Osteocyte (in vitro differentiated cells): ENCODE data around the gene HOXB13. TPM values are rescaled to one million over a fixed set of nuclear protein-coding genes. Genes with fewer than 3 reads are reported as not detected.

Experiments
- DNase-seq: peaks from one replicate; pipeline ENCODE4 v3.0.0; 2021; ENCODE audit warnings: mixed read lengths; ENCODE audit not compliant: unreplicated experiment; ENCODE audit errors: extremely low spot score
- H3K27ac Mint-ChIP-seq: one replicate; pipeline ENCODE4 v1.8.0; 2021; ENCODE audit warnings: mild to moderate bottlenecking, mixed read lengths; ENCODE audit not compliant: unreplicated experiment
- H3K27me3 Mint-ChIP-seq: one replicate; pipeline ENCODE4 v1.8.0; 2021; ENCODE audit warnings: mixed read lengths; ENCODE audit not compliant: unreplicated experiment
- H3K36me3 Mint-ChIP-seq: one replicate; pipeline ENCODE4 v1.8.0; 2021; ENCODE audit warnings: mixed read lengths; ENCODE audit not compliant: unreplicated experiment
- H3K4me1 Mint-ChIP-seq: one replicate; pipeline ENCODE4 v1.8.0; 2021; ENCODE audit warnings: mixed read lengths; ENCODE audit not compliant: unreplicated experiment
- H3K4me3 Mint-ChIP-seq: one replicate; pipeline ENCODE4 v1.8.0; 2021; ENCODE audit warnings: mild to moderate bottlenecking, moderate library complexity, mixed read lengths; ENCODE audit not compliant: unreplicated experiment
- H3K9me3 Mint-ChIP-seq: one replicate; pipeline ENCODE4 v1.8.0; 2021; ENCODE audit warnings: mixed read lengths; ENCODE audit not compliant: unreplicated experiment
- CTCF ChIP-seq: fragments of 200-600 bp; sonication (generic); IDR thresholded peaks from 2 replicates; pipeline ENCODE4 v1.5.0; 2021; ENCODE audit warnings: antibody characterized with exemption, mild to moderate bottlenecking, moderate library complexity
- total RNA-seq: library from RNA; stranded (reverse); gene quantifications from 2 replicates; pipeline ENCODE4 v1.2.1, GENCODE V29; 2021

HOXB13 gene
- total RNA-seq, 1 donor from 2014 or later, result not detected

GRCh38 chr17:48740537-48740936, 12.0 kb upstream of the HOXB13 start:
- Mint-ChIP-seq H3K9me3 (no peaks in the 10 kb centered on the region), H3K36me3 (no peaks in the 10 kb centered on the region), H3K4me1 (peaks cover 4% of the 10 kb centered on the region), H3K27me3 (peaks cover 90% of the 10 kb centered on the region), H3K27ac (no peak overlapping the region), H3K4me3 (no peak overlapping the region)
- no peak for TF ChIP-seq CTCF
- no peak for DNase-seq

GRCh38 chr17:48738803-48739526, 10.4 kb upstream of the HOXB13 start:
- DNase-seq, result no peak
- no peak overlapping the region for H3K4me3 Mint-ChIP-seq
- peaks cover 94% of the 10 kb centered on the region for H3K27me3 Mint-ChIP-seq
- no peaks in the 10 kb centered on the region for H3K36me3 Mint-ChIP-seq
- TF ChIP-seq CTCF, result no peak
- no peaks in the 10 kb centered on the region for H3K9me3 Mint-ChIP-seq
- no peak overlapping the region for H3K27ac Mint-ChIP-seq
- peaks cover 4% of the 10 kb centered on the region for H3K4me1 Mint-ChIP-seq

- Mint-ChIP-seq H3K9me3 (no peaks in the 10 kb centered on the region), H3K4me3 (no peak overlapping the region), H3K36me3 (peaks cover 2% of the 10 kb centered on the region), H3K27me3 (peaks cover 94% of the 10 kb centered on the region), H3K4me1 (peaks cover 8% of the 10 kb centered on the region), H3K27ac (no peak overlapping the region)
- TF ChIP-seq CTCF, result no peak
- DNase-seq, result no peak
These were observed 9.9 kb upstream of the HOXB13 start for GRCh38 chr17:48738424-48738802.

- no peak for TF ChIP-seq CTCF
- H3K27me3 Mint-ChIP-seq, result peaks cover 93% of the 10 kb centered on the region
- DNase-seq, result no peak
- H3K4me3 Mint-ChIP-seq, result no peak overlapping the region
- no peak overlapping the region for H3K27ac Mint-ChIP-seq
- no peaks in the 10 kb centered on the region for H3K9me3 Mint-ChIP-seq
- H3K4me1 Mint-ChIP-seq, result peaks cover 11% of the 10 kb centered on the region
- peaks cover 3% of the 10 kb centered on the region for H3K36me3 Mint-ChIP-seq
These were observed 8.9 kb upstream of the HOXB13 start for GRCh38 chr17:48737330-48738043.

- Mint-ChIP-seq H3K9me3 (no peaks in the 10 kb centered on the region), H3K4me1 (peaks cover 11% of the 10 kb centered on the region), H3K27me3 (peaks cover 96% of the 10 kb centered on the region), H3K4me3 (no peak overlapping the region), H3K27ac (no peak overlapping the region), H3K36me3 (peaks cover 3% of the 10 kb centered on the region)
- TF ChIP-seq CTCF, result no peak
- DNase-seq, result no peak
These were observed 6.5 kb upstream of the HOXB13 start for GRCh38 chr17:48735062-48735351.
